GM12801 (cell line): ENCODE results near the gene HNRNPL.

Source experiments
- CTCF ChIP-seq: IDR thresholded peaks from one replicate; pipeline ENCODE4 v1.5.1; 2011; ENCODE audit warnings: control low read depth; ENCODE audit not compliant: insufficient read length; ENCODE audit errors: extremely low read depth

The HNRNPL gene

GRCh38 chr19:38808741-38809140, 41.0 kb downstream of the HNRNPL start:
- TF ChIP-seq CTCF, result no peak

DNA sequence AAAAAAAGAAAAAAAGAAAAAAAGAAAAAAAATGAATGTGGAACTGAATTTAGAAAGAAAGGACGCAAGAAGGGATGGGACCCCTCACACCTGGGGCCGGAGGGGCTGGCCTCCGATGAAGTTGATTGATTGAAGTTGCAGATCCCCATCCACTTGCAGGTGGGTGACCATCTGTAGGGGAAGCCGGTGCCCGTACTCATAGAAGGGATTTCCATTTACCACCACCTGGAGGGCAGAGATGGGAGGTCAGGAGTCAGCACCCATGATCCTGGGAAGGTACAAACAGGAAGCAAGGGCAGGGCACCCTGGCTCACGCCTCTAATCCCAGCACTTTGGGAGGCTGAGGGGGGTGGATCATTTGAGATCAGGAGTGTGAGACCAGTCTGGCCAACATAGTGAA, 43.4 kb downstream of the HNRNPL start:
- no peak for TF ChIP-seq CTCF

DNA sequence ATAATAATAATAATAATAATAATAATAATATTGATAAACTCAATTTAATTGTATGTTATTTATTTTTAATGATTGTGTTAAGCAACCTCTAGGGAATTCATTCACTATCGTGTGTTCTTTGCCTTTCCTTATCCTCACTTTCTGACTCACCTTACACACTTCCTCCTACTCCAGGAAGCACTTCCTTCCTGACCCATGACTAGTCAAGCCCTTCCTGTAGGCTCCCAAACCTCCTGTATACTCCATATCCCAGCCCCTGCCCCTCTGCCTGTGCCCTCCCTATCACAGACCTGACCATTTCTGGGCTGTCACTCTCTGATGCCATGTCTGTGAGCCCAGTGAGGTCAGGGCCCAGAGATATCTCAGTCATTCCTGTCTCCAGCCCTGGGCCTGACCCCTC, 44.6 kb downstream of the HNRNPL start:
- TF ChIP-seq CTCF, result no peak

GRCh38 chr19:38803543-38803942, 46.2 kb downstream of the HNRNPL start:
- TF ChIP-seq CTCF, result no peak

DNA sequence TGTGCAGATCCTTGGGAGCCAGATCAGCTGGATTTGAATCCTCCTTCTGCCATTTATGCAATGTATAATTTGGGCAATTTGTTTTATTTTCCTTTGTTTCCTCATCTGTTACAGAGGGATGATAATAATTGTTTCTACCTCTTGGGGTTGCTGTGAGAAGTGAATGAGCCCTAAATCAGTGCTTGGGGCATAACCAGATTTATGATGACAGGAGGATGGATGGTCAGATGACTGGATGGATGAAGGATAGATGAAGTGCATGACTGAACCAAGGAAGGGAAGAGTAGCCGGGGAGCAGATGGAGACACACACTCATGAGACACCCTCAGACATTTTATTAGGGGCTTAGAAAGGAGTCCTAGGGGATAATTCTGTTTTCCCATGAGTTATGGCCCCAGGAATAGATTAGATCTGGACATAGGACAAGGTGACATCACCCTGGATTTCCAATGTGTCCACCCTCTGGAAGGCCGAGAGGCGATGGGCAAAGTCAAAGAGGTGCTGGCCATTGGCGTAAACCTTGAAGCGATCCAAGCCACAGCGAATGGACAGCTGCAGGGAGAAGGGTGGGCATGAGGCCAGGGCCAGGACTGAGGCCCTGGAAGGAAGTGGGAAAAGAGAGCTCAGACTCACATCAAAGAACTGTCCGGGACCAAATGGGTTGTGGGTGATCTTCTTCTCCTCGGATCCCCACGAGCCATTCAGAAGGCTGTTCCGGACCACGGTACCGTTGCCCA, 48.3 kb downstream of the HNRNPL start:
- no peak for TF ChIP-seq CTCF

DNA sequence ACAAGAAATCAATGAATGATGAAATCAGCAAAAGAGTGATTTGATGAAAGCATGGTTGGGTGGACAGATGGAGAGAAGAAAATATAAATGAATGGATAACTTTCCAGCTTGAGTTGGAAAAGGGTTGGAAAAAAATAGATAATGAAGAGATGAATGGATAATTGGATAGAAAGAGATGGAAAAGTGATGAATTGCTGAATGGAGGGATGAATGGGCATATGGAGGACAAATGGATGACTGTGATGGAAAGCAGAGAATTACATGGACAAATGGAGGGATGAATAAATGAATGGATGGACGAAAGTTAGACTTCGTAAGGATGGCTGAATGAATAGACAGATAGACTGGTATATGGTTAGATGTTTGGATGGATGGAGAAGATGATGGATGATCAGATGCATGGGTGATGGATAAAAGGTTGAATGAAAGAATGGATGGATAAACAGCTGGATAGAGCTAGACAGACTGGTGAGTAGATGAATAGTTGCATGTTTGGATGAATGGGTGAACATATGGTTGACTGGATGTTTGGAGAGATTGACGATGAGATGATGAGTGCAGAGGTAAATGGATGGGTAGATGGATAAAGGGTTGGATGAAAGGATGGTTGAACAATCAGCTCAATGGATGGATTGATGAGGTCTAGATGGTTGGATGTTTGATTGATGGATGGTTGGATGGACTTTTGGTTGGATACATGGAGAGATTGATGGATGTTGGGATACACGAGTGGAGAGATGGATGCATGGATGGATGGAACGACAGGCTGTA, 49.0 kb downstream of the HNRNPL start:
- TF ChIP-seq CTCF, result no peak

DNA sequence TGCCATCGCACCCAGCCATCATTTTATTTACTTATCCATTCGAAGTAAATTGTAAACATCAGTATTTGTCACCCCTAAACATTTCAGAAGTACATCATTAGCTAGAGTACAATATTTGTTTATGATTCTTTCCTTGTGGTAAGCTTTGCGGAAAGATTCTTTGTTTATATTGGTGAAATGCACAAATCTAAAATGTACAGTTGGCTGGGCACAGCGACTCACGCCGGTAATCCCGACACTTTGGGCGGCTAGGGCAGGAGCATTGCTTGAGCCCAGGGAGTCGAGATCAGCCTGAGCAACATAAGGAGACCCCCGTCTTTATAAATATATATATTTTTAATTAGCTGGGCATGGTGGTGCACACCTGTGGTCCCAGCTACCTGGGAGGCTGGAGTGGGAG, 50.7 kb downstream of the HNRNPL start:
- no peak for TF ChIP-seq CTCF
